LNCaP clone FGC (cell line): ENCODE results near the gene NMT1.

Source experiments
- DNase-seq: peaks from one replicate; pipeline ENCODE4 v3.0.0-alpha.2; 2011; ENCODE audit warnings: low read depth
- H3K4me3 ChIP-seq: 2 replicates; pipeline ENCODE4 v1.5.1; 2011; ENCODE audit warnings: mild to moderate bottlenecking, low read depth, low read length, control low read depth
- TF ChIP-seq, protein P1 (sequence below): IDR thresholded peaks from 2 replicates; pipeline ENCODE4 v1.5.1; 2012; ENCODE audit warnings: mild to moderate bottlenecking; ENCODE audit not compliant: control insufficient read depth, insufficient read depth; ENCODE audit errors: extremely low read depth

Gene NMT1

GRCh38 chr17:45143094-45143670, 82.1 kb downstream of the NMT1 start:
- H3K4me3 ChIP-seq, result no peak overlapping the region
- DNase-seq, result no peak
- TF ChIP-seq, protein P1, sequence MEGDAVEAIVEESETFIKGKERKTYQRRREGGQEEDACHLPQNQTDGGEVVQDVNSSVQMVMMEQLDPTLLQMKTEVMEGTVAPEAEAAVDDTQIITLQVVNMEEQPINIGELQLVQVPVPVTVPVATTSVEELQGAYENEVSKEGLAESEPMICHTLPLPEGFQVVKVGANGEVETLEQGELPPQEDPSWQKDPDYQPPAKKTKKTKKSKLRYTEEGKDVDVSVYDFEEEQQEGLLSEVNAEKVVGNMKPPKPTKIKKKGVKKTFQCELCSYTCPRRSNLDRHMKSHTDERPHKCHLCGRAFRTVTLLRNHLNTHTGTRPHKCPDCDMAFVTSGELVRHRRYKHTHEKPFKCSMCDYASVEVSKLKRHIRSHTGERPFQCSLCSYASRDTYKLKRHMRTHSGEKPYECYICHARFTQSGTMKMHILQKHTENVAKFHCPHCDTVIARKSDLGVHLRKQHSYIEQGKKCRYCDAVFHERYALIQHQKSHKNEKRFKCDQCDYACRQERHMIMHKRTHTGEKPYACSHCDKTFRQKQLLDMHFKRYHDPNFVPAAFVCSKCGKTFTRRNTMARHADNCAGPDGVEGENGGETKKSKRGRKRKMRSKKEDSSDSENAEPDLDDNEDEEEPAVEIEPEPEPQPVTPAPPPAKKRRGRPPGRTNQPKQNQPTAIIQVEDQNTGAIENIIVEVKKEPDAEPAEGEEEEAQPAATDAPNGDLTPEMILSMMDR, result no peak

- H3K4me3 ChIP-seq, result no peak overlapping the region
- DNase-seq, result no peak
- TF ChIP-seq, protein P1, result no peak
Observed at GRCh38 chr17:45143767-45144198, 82.7 kb downstream of the NMT1 start.

DNA sequence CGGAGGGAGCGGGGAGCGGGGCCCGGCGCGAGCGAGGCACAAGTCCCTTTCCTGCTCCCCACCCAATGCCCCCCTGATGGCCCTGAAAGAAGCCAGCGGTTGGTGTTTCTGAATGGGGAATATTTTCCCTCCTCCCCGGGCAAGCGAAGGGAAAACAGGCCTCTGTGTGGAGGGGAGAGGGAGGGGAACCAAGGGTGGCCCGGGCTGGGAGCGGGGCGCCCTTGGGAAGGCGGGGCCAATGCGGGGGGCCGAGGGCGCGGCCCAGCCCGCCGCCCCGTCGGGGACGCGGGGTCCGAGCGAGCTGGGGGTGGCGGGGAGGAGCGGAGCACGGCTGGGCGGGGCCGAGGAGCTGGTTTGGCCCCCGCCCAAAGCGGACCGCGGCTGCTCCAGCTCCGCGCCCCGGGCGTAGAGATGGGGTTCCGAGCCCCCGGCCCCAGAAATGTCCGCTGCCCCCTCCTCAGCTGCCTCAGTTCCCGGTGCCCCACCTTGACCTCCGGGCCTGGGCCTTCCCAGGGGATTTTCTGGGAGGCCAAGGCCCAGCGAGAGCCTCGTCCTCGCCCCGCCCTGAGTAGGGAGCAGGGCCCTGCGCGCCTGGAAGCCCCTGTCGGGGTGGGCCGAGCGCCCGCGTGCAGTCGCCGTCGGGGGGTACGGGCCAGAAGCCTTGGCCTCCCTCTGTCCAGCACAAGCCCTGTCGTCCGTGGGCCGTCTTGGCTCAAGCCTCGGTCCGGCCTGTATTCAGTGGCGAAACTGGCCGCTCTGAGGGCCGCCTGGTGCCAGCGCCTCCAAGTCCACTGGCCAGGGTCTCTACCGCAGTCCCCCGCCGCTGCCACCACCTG, 83.3 kb downstream of the NMT1 start:
- DNase-seq, result no peak
- H3K4me3 ChIP-seq, result no peak overlapping the region
- TF ChIP-seq, protein P1, result no peak

GRCh38 chr17:45145035-45145389, 83.9 kb downstream of the NMT1 start:
- TF ChIP-seq, protein P1, result no peak
- no peak overlapping the region for H3K4me3 ChIP-seq
- no peak for DNase-seq

DNA sequence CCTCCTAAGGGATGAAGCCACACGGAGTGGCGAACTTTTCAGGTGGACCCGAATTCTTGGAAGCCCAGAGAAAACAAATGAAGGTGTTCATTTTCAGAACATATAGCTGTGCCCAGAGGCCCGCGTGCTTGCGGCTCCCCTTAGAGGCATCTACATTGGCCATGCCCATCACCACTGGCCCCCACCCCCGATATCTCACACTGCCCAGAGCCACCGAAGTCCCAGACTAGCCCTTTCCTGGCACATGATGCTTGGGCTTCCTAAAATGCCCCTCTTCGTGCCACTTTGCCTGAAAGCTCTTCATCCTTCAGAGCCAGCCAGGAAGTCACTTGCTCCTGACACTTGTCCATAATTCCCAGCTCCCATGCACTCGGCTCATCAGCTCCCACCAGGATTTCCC, 85.0 kb downstream of the NMT1 start:
- TF ChIP-seq, protein P1, result no peak

DNA sequence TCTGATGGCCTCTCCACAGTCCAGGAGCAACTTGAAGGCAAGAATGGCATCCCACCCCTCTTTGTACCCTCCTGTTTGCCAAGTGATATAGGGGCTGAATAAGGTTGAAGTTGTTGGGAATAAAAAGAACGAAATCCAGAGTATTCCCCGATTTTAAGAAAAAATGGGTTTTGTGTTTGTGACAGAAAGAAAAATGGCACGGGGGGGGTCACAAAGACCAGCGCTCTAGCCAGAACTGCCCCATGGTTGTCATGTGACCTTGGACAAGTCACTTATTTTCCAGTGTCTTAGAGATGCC, 85.4 kb downstream of the NMT1 start:
- peak overlapping the region; percentile 59 for H3K4me3 ChIP-seq
- TF ChIP-seq, protein P1, result no peak
- DNase-seq, result no peak

More for the DNA sequence above, 85.0 kb downstream of the NMT1 start:
- H3K4me3 ChIP-seq, result no peak overlapping the region
- DNase-seq, result no peak

- DNase-seq, result peak; percentile 82
- H3K4me3 ChIP-seq, result peak overlapping the region; percentile 59
- TF ChIP-seq, protein P1, result no peak
Observed at GRCh38 chr17:45146890-45147580, 85.9 kb downstream of the NMT1 start.
